GM12801 (cell line): Measurements from ENCODE around the gene UFM1.

ENCODE experiments used
- CTCF ChIP-seq: IDR thresholded peaks from one replicate; pipeline ENCODE4 v1.5.1; 2011; ENCODE audit warnings: control low read depth; ENCODE audit not compliant: insufficient read length; ENCODE audit errors: extremely low read depth

Gene UFM1

GRCh38 chr13:38386421-38386820, 36.8 kb downstream of the UFM1 start:
- TF ChIP-seq CTCF: no peak

- no peak for TF ChIP-seq CTCF
Observed at GRCh38 chr13:38391341-38391740, 41.7 kb downstream of the UFM1 start.

GRCh38 chr13:38394777-38395496, 45.3 kb downstream of the UFM1 start:
- no peak for TF ChIP-seq CTCF

- no peak for TF ChIP-seq CTCF
Observed at GRCh38 chr13:38395497-38395788, 45.8 kb downstream of the UFM1 start.

- no peak for TF ChIP-seq CTCF
Observed at GRCh38 chr13:38398711-38399493, 49.3 kb downstream of the UFM1 start.

- TF ChIP-seq CTCF: no peak
Observed at GRCh38 chr13:38399535-38399934, 49.9 kb downstream of the UFM1 start.

- TF ChIP-seq CTCF: no peak
Observed at GRCh38 chr13:38401276-38401675, 51.6 kb downstream of the UFM1 start.
